Vagina (tissue), 2 donors: ENCODE measurements around the gene FAM227A.

Experiments used
- POLR2A ChIP-seq, 2 donors: fragments of 450-650 bp; IDR thresholded peaks; one replicate each; pipeline ENCODE4 v1.6.1; 2017; ENCODE audit warnings: antibody characterized with exemption in 2 of 2, mild to moderate bottlenecking in 2 of 2, moderate library complexity in 2 of 2
- POLR2AphosphoS5 ChIP-seq, 2 donors: sonication (generic); formaldehyde crosslinking; IDR thresholded peaks; one replicate each; pipeline ENCODE4 v1.9.0; 2017; ENCODE audit warnings: antibody characterized with exemption in 2 of 2, mild to moderate bottlenecking in 2 of 2, low read depth in 1 of 2; ENCODE audit not compliant: insufficient read depth in 1 of 2
- TF ChIP-seq, protein P1 (sequence below), 3 experiments: fragments of 450-650 bp in 2 of 3; fragments of 200-600 bp in 1 of 3; sonication (generic) in 1 of 3; IDR thresholded peaks; one replicate each; pipeline ENCODE4 v1.5.1; 2017 to 2019; ENCODE audit warnings: antibody characterized with exemption in 3 of 3, mild to moderate bottlenecking in 2 of 3, moderate library complexity in 2 of 3

DNA sequence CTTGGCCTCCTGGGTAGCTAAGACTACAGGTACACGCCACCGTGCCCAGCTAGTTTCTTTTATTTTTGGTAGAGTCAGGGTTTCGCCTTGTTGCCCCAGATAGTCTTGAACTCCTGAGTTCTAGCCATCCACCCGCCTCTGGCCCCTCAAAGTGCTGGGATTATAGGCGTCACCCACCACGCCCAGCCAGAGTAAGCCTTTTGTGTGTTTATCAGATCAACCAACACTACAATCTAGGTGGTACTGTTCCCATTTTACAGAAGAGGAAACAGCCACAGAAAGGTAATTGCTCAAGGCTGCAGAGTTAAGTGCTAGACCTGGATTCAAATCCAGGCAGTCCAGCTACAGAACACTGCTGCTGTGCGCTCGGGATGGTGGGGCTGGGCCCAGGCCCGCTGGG, 28.7 kb upstream of the FAM227A start:
- TF ChIP-seq, protein P1, sequence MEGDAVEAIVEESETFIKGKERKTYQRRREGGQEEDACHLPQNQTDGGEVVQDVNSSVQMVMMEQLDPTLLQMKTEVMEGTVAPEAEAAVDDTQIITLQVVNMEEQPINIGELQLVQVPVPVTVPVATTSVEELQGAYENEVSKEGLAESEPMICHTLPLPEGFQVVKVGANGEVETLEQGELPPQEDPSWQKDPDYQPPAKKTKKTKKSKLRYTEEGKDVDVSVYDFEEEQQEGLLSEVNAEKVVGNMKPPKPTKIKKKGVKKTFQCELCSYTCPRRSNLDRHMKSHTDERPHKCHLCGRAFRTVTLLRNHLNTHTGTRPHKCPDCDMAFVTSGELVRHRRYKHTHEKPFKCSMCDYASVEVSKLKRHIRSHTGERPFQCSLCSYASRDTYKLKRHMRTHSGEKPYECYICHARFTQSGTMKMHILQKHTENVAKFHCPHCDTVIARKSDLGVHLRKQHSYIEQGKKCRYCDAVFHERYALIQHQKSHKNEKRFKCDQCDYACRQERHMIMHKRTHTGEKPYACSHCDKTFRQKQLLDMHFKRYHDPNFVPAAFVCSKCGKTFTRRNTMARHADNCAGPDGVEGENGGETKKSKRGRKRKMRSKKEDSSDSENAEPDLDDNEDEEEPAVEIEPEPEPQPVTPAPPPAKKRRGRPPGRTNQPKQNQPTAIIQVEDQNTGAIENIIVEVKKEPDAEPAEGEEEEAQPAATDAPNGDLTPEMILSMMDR (IDR thresholded peaks at IDR 0.05), result no peak
- TF ChIP-seq POLR2A (IDR thresholded peaks at IDR 0.05) (no peak), POLR2AphosphoS5 (IDR thresholded peaks at IDR 0.05; ENCODE audit: insufficient read depth in 1 of 2, low read depth in 1 of 2) (no peak)
